ENCODE results near the gene ZMPSTE24.

- no peak for TF ChIP-seq PAX5 (IDR thresholded peaks at IDR 0.05; ENCODE audit: insufficient read depth, low read length, severe bottlenecking)
- TF ChIP-seq POLR2A (IDR thresholded peaks at IDR 0.05; ENCODE audit: low read depth, low read length): no peak
- TF ChIP-seq POLR2AphosphoS5 (IDR thresholded peaks at IDR 0.05; ENCODE audit: low read depth, low read length): no peak
- no peak for TF ChIP-seq TAF1 (IDR thresholded peaks at IDR 0.05; ENCODE audit: low read depth, low read length)
- no peak for TF ChIP-seq SPI1 (IDR thresholded peaks at IDR 0.05; ENCODE audit: low read depth, low read length)
- no peak for TF ChIP-seq POU2F2 (IDR thresholded peaks at IDR 0.05; ENCODE audit: low read depth, low read length)
These were observed 6.3 kb downstream of the ZMPSTE24 start for GRCh38 chr1:40264354-40264781.
